ENCODE results near the gene USP21.

USP21 gene

DNA sequence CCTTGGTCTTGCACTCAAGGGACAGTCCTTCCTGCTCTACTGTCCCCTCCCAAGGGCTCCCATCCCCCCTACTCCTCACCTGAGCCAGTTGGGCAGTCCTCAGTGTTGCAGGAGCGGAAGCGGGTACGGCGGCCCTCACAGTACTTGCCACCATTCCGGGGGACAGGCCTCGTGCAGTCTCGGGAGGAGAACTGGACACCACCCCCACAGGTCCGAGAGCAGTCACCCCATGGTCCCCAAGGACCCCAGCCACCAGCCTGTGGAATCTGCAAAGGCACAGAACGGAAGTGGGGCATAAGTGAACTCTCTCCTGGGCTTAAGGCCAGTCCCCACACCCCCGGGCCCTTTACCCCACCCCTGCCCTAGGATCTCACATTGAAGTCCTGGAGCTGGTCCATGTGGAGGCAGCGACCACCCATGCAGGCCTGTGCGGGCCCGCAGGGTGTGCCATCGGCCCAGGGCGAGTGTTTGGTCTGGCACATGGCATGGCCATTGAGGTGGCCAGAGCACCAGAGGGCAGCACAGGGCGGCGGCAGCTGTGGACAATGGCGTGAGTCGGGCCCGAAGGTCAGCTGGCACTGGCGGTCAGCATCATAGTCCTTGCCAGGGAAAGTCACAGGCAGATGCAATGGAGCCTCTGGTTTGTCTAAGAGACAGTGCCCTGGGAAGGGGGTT lies 34.4 kb downstream of the USP21 start:
- DNase-seq (ENCODE audit: low spot score): peak; percentile 93

DNA sequence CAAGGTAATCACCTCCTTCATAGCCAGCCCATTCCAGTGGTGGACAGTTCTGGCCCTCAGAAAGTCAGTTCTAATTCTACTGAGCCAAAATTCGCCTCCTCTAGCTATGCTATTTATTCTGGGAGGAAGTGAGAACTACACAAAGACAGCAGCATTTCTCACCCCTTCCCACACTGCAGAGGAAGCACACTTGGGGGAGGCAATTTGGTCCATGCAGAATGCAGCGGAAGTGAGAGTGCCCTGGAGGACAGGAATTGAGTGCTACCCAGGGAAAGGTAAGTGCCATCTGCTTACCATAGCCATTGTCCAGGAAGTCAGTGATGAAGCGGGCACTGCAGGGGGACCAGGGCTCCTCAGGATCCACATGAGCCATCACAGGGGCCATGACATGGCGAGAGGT lies 35.9 kb downstream of the USP21 start:
- peak; percentile 73 for DNase-seq (ENCODE audit: low spot score)

- no peak for DNase-seq (ENCODE audit: low spot score)
Measured at GRCh38 chr1:161196111-161196510, 36.8 kb downstream of the USP21 start.

GRCh38 chr1:161196521-161197451 lies 37.5 kb downstream of the USP21 start:
- DNase-seq (ENCODE audit: low spot score): peak; percentile 65

- DNase-seq (ENCODE audit: low spot score): no peak
Measured at GRCh38 chr1:161197560-161198193, 38.4 kb downstream of the USP21 start.

DNA sequence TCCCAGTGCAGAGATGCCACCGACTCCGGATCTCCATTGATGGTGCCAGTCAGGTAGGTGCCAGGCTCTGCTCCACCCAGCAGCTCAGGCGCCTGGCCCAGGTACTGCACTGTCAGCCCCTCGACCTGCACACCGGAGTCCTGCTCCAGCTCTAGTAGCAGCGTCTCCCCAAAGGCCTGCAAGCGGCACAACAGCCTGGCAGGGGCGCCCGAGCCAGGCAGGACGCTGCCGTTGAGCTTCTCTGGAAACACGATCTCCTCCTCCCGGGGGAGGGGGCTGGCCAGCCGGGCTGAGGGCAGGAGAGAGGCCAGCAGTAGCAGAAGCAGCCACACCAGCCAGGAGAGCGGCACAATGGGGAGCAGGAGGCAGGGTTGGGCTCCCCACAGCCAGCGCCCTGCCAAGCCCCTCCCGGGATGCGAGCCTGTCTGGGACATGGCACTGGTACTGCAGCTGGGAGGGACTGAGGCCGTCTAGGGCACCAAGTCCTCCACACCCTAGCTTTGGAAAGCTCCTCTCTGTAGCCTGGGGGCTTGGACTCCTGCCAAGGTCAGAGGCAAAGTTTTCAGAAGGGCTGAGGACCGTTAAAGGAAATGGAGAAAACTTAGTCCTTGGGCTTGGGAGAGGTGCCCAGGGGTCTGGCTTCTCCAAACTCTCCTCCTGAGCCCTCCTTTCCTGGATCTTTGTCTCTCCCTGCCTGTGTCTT lies 39.0 kb downstream of the USP21 start:
- peak; percentile 67 for DNase-seq (ENCODE audit: low spot score)

GRCh38 chr1:161198897-161199431 lies 39.7 kb downstream of the USP21 start, which contains the start of gene ADAMTS4:
Gene ADAMTS4 (minus strand): TSS chr1:161199054. CDS start chr1:161198627, 427 bp downstream.
- peak; percentile 92 for DNase-seq (ENCODE audit: low spot score)

GRCh38 chr1:161199506-161200139 lies 40.3 kb downstream of the USP21 start:
- DNase-seq (ENCODE audit: low spot score): no peak

DNA sequence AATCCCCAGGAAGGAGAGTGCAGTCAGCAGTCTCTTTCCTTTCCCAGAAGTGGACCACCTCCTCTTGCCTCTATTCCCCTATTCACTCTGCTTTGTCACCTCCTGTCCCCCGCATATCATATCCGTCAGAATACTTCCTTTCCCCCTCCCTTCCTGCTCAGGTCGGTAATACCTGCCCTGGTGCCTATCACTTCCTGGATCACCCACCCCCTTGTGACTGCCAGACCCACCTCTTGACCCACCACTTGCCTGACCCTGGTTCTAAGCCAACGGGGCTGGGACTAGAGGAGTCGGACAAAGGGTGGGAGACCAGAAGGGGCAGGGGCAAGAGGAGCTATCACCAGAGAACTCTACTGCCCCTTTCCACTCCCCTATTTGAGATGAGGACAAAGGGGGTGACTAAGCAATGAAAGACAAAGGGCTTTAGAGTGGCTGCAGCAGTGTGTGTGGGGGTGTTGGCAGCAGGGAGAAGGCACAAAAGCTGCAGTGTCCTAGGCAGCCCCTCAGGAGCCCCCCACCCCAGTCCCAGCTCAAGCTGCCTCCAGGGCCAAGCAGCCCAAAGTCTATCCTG lies 41.2 kb downstream of the USP21 start:
- DNase-seq (ENCODE audit: low spot score): peak; percentile 92

DNA sequence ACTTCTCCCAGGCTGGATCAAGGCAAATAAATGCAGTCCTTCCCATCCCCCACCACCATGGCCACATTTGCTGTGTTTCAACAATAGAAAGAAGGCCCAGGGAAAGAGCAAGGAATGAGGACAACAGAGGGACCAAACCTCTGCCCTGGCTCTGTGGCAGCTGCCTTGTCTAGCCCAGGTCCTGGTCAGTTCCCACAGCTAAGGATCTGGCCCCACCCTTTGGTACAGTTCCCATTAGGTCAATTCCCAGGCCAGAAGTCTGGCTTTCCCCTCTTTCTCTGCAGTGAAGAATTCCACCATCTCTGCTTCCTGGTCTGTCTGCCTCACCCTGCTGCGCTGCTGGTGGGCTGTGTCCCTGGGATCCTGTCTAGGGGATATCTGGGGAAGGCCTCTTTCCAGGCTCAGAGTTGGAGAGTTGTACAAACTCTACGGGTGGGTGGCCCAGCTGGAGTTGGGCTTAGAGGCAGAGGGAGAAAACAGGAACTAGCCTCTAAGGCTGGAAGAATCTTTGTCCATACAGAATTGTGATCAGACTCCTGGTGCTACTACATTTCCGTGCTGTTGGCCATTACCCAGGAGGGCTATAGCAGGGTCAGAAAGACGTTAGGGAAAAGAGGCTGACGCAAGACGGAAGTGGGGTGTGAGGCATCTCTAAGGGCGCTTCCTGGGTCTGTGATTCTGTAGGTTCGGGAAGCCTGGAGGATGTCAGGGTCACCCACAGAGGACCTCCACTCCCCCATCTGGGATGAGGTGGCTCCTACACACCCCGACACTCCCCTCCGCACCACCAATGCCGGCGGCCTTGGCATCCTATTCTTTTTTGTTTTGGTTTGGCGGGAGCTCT lies 41.9 kb downstream of the USP21 start:
- peak; percentile 63 for DNase-seq (ENCODE audit: low spot score)

DNA sequence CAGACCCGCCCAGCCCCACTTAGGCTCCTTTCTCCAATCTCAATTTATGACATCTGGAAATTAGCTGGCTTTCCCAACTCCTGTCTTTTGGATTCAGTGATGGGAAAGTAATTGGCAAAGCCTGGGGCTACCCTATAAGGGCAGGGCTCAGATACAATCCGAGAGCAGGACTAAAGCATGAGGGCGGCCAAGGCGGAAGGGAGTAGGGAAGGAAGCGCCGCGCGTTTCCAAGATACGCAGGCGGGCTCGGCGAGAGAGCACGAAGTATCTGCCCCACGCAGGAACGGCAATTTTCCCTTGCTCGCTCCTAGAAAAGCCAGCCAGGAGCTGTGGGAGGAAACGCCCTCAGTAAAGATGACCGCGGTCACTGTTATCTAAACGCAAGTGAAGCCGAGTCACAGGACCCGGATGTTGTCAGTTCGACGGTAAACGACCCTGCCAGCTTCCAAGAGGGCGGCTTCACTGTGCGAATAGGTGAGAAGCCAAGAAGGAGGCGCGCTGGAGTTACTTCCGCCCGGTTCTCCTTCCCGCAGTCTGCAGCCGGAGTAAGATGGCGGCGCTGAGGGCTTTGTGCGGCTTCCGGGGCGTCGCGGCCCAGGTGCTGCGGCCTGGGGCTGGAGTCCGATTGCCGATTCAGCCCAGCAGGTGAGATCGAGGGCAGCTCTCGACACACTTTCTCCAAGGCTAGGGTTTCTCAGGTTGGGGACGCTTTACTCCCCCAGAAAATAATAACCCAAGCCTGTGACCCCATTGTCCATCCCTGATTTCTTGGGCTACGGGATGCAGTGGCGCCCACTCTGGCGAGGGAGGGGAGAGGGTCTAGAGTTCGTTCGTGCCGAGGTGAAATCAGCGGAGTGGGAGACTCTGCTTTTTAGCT lies 42.8 kb downstream of the USP21 start, which contains the start of gene NDUFS2:
Gene NDUFS2 (plus strand): TSS at position 532 of the 877 bp plus-strand sequence. CDS start 19 bp downstream, at position 551.
- DNase-seq (ENCODE audit: low spot score): peak; percentile 99

- DNase-seq (ENCODE audit: low spot score): no peak
Measured at GRCh38 chr1:161206411-161207140, 47.3 kb downstream of the USP21 start.

DNA sequence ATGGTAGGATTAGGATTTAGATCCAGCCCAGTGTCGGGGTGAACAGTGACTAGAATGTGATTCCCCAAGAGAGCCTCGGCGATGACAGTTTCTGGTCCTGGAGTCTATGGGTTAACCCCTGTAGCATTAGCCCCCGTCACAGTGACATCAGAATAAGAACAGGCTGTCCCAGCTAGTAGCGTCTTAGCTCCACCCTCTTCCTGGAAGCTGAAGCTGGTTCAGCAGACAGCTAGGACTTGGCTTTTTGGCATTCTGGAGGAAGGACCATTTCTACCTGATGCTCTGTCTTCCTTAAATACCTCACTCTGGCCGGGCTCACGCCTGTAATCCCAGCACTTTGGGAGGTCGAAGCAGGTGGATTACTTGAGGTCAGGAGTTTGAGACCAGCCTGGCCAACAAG lies 47.9 kb downstream of the USP21 start:
- DNase-seq (ENCODE audit: low spot score): no peak

- DNase-seq (ENCODE audit: low spot score): peak; percentile 83
Measured at GRCh38 chr1:161209790-161210409, 50.6 kb downstream of the USP21 start.

- peak; percentile 39 for DNase-seq (ENCODE audit: low spot score)
Measured at GRCh38 chr1:161214369-161214768, 55.1 kb downstream of the USP21 start.

GRCh38 chr1:161215076-161215475 lies 55.8 kb downstream of the USP21 start, which contains the start of gene FCER1G:
Gene FCER1G (plus strand): TSS chr1:161215295. CDS start chr1:161215322, 27 bp downstream.
- peak; percentile 72 for DNase-seq (ENCODE audit: low spot score)
